ENCODE data around the gene GMCL1. TPM values are rescaled to one million over a fixed set of nuclear protein-coding genes. Genes with fewer than 3 reads are reported as not detected.

Gene GMCL1
- total and polyA plus RNA-seq, 2 of the 13 experiments (the other 11 are each of a cell fraction or from before 2014, with no cell fraction given) = 18.7 to 24.0 TPM

DNA sequence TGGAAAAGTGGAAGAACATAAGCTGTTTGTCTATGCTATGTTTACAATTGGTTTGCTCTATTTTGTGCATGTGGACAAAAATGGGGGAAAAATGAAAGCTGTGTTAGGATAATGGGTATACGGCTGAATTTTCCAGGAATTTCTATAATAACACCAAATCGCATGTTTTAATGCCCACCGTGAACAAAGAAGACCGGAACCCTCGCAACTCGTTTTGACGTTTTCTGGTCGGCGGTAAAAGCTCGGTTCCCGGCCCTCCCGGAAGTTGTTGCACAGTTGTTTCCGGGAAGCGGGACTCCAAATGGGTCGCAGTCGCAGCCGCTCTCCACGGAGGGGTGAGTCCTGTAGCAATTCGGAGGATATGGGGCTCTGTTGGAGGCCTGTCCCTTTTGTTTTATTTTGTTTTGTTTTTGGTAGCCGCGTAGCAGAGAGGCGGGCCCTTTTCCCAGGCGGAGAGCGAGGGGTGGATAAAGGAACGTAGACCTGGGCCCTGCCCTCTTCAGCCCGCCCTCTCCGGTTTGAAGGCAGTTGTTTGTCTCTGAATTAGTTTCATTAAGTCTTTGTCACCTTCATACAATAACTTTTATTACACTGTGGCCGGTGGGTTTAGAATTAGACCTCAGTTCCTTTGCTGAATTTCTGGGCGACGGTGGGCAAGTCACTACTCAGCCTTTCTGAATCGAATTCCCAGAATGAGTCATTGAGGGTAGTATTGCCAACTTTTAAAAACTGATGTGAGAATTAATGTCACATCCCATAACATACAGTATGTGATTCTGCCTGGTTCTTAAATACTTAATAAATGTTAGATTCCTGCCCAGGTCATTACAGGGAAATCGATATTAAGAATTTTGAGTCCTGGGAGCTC, 64.5 kb downstream of the GMCL1 start, which contains the start of gene SNRNP27 (continued):
- TF ChIP-seq, protein P1, sequence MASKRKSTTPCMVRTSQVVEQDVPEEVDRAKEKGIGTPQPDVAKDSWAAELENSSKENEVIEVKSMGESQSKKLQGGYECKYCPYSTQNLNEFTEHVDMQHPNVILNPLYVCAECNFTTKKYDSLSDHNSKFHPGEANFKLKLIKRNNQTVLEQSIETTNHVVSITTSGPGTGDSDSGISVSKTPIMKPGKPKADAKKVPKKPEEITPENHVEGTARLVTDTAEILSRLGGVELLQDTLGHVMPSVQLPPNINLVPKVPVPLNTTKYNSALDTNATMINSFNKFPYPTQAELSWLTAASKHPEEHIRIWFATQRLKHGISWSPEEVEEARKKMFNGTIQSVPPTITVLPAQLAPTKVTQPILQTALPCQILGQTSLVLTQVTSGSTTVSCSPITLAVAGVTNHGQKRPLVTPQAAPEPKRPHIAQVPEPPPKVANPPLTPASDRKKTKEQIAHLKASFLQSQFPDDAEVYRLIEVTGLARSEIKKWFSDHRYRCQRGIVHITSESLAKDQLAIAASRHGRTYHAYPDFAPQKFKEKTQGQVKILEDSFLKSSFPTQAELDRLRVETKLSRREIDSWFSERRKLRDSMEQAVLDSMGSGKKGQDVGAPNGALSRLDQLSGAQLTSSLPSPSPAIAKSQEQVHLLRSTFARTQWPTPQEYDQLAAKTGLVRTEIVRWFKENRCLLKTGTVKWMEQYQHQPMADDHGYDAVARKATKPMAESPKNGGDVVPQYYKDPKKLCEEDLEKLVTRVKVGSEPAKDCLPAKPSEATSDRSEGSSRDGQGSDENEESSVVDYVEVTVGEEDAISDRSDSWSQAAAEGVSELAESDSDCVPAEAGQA (IDR thresholded peaks at IDR 0.05; ENCODE audit: low read depth) = peak; percentile 66; the same call in 1 of the 2 replicates
- TF ChIP-seq, protein P1 (CRISPR knock-in tag; IDR thresholded peaks at IDR 0.05; ENCODE audit: borderline replicate concordance) = peak; percentile 93; the same call in 1 of the 2 replicates
- TF ChIP-seq USF2 (IDR thresholded peaks at IDR 0.05; ENCODE audit: low read depth, low read length) = no peak
- no peak for TF ChIP-seq USF2 (CRISPR knock-in tag; IDR thresholded peaks at IDR 0.05; ENCODE audit: borderline replicate concordance)
- TF ChIP-seq, protein P2, sequence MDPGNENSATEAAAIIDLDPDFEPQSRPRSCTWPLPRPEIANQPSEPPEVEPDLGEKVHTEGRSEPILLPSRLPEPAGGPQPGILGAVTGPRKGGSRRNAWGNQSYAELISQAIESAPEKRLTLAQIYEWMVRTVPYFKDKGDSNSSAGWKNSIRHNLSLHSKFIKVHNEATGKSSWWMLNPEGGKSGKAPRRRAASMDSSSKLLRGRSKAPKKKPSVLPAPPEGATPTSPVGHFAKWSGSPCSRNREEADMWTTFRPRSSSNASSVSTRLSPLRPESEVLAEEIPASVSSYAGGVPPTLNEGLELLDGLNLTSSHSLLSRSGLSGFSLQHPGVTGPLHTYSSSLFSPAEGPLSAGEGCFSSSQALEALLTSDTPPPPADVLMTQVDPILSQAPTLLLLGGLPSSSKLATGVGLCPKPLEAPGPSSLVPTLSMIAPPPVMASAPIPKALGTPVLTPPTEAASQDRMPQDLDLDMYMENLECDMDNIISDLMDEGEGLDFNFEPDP (CRISPR knock-in tag; conservative IDR thresholded peaks at IDR 0.05) = 0 out of 2 replicates have a peak, but pooled peaks have one; percentile 47
- TF ChIP-seq, protein P3, sequence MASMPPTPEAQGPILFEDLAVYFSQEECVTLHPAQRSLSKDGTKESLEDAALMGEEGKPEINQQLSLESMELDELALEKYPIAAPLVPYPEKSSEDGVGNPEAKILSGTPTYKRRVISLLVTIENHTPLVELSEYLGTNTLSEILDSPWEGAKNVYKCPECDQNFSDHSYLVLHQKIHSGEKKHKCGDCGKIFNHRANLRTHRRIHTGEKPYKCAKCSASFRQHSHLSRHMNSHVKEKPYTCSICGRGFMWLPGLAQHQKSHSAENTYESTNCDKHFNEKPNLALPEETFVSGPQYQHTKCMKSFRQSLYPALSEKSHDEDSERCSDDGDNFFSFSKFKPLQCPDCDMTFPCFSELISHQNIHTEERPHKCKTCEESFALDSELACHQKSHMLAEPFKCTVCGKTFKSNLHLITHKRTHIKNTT (CRISPR knock-in tag; IDR thresholded peaks at IDR 0.05) = no peak
- peak; percentile 80 for TF ChIP-seq ZEB1 (IDR thresholded peaks at IDR 0.05; ENCODE audit: insufficient replicate concordance, low read depth)
- TF ChIP-seq ZNF24 (IDR thresholded peaks at IDR 0.05) = no peak; the same call in 1 of the 2 replicates
- TF ChIP-seq RAD21 (CRISPR knock-in tag; IDR thresholded peaks at IDR 0.05) = no peak
- TF ChIP-seq MTA1 (CRISPR knock-in tag; IDR thresholded peaks at IDR 0.05; ENCODE audit: borderline replicate concordance) = no peak
- TF ChIP-seq IRF1 (CRISPR knock-in tag; IDR thresholded peaks at IDR 0.05; ENCODE audit: low read depth) = no peak
- peak; percentile 86; the same call in 1 of the 2 replicates for TF ChIP-seq FOXC1 (CRISPR knock-in tag; IDR thresholded peaks at IDR 0.05; ENCODE audit: borderline replicate concordance)
- TF ChIP-seq MED8 (CRISPR knock-in tag; IDR thresholded peaks at IDR 0.05; ENCODE audit: insufficient replicate concordance) = no peak
- TF ChIP-seq PHF20 (CRISPR knock-in tag; IDR thresholded peaks at IDR 0.05) = peak; percentile 98
- peak; percentile 67 for TF ChIP-seq ONECUT2 (CRISPR knock-in tag; IDR thresholded peaks at IDR 0.05)
- TF ChIP-seq BRD4 (CRISPR knock-in tag; IDR thresholded peaks at IDR 0.05) = peak; percentile 99
- no peak for TF ChIP-seq SSRP1 (CRISPR knock-in tag; IDR thresholded peaks at IDR 0.05)
- no peak for TF ChIP-seq ZNF121 (CRISPR knock-in tag; IDR thresholded peaks at IDR 0.05)
